ENCODE data around the gene NCS1.

Gene NCS1

DNA sequence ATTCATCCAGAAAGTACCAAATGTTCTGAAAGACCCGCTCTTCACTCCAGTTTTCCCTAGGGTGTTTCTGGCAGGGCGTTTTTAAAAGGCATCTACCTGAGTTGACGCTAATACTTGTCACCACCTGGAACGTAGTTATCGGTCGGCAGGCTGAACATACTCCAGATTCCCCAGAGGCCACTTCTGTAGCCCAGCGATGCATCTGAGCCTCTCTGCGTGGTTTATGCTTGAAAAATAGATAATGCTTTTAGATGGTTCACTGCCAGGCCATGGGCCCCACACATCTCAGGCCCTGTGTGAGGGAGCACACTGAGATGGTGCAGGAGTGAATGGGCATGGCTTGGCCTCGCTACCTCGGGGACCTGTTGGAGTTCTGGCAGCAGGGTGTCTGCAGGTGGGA, 33.0 kb upstream of the NCS1 start:
- no peak for TF ChIP-seq ZNF626 (tag by site-specific recombination; IDR thresholded peaks at IDR 0.05)
- no peak for TF ChIP-seq ZNF121 (tag by site-specific recombination; IDR thresholded peaks at IDR 0.05)
- no peak for TF ChIP-seq ZNF501 (tag by site-specific recombination; IDR thresholded peaks at IDR 0.05)
- no peak for TF ChIP-seq ZFHX2 (tag by site-specific recombination; conservative IDR thresholded peaks at IDR 0.05)
- no peak for TF ChIP-seq ZNF350 (tag by site-specific recombination; IDR thresholded peaks at IDR 0.05)
- TF ChIP-seq, protein P1, sequence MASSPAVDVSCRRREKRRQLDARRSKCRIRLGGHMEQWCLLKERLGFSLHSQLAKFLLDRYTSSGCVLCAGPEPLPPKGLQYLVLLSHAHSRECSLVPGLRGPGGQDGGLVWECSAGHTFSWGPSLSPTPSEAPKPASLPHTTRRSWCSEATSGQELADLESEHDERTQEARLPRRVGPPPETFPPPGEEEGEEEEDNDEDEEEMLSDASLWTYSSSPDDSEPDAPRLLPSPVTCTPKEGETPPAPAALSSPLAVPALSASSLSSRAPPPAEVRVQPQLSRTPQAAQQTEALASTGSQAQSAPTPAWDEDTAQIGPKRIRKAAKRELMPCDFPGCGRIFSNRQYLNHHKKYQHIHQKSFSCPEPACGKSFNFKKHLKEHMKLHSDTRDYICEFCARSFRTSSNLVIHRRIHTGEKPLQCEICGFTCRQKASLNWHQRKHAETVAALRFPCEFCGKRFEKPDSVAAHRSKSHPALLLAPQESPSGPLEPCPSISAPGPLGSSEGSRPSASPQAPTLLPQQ (tag by site-specific recombination; IDR thresholded peaks at IDR 0.05), result no peak
- TF ChIP-seq ZFP37 (tag by site-specific recombination; IDR thresholded peaks at IDR 0.05), result no peak
- TF ChIP-seq ZNF302 (tag by site-specific recombination; IDR thresholded peaks at IDR 0.05; ENCODE audit: low read depth), result no peak
- no peaks in the 10 kb centered on the region for H3K9me3 ChIP-seq (ENCODE audit: control insufficient read depth, insufficient read depth, low read depth, low read length)
- no peaks in the 10 kb centered on the region for H3K4me1 ChIP-seq (ENCODE audit: control insufficient read depth, insufficient read depth, low read length)
- ChIA-PET CTCF (interaction anchor here (0.5 to 1.2 kb wide), 4 partner anchors 8 to 184 kb away, joined by 3 to 7 read pairs (median 3); no protein-coding TSS in a partner anchor), POLR2A (no interaction called here)
- H3K36me3 ChIP-seq (ENCODE audit: control insufficient read depth in 2 of 2, insufficient read depth in 1 of 2, low read length in 2 of 2), result peaks cover 0 to 12% of the 10 kb centered on the region in 2 experiments; a peak in 1 of 3 replicates
- no peak overlapping the region for H3K4me3 ChIP-seq (ENCODE audit: low read depth, low read length)
- no peak overlapping the region for H3K27ac ChIP-seq (ENCODE audit: extremely low read depth, low read depth, low read length)

DNA sequence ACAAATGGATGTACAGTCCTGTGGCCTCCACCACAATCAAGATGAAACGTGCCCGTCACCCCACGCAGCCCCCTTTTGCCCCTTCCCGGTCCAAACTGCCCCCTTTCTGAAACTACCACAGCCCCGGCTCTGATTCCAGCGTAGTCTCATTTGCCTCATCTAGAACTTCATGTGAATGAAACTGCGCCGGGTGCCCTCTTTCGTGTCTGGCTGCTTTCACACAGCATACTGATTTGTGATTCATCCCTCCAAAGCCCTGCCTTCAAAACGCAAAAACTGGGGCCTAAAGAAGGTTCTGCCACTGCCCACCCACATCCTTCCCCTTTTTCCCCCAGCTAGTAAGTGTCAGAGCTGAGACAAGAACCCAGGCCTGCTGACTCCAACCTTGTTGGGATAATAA, 31.5 kb upstream of the NCS1 start:
- H3K4me3 ChIP-seq (ENCODE audit: low read depth, low read length), result no peak overlapping the region
- H3K27ac ChIP-seq (ENCODE audit: extremely low read depth, low read depth, low read length), result no peak overlapping the region
- H3K9me3 ChIP-seq (ENCODE audit: control insufficient read depth, insufficient read depth, low read depth, low read length), result no peaks in the 10 kb centered on the region
- CTCF ChIA-PET, result interaction anchor here (0.6 to 1.2 kb wide), 2 partner anchors 9 kb away, joined by 3 read pairs; no protein-coding TSS in a partner anchor
- TF ChIP-seq ZNF560 (tag by site-specific recombination; IDR thresholded peaks at IDR 0.05; ENCODE audit: borderline replicate concordance), result no peak
- TF ChIP-seq ZNF19 (tag by site-specific recombination; IDR thresholded peaks at IDR 0.05; ENCODE audit: low read depth), result no peak
- no peak for TF ChIP-seq SETDB1 (IDR thresholded peaks at IDR 0.05; ENCODE audit: insufficient read length, low read length)
- TF ChIP-seq OSR2 (tag by site-specific recombination; IDR thresholded peaks at IDR 0.05), result no peak
- no peak for TF ChIP-seq ZNF521 (tag by site-specific recombination; IDR thresholded peaks at IDR 0.05)
- TF ChIP-seq BCL11B (tag by site-specific recombination; IDR thresholded peaks at IDR 0.05; ENCODE audit: low read depth), result no peak
- no peak for TF ChIP-seq KLF10 (tag by site-specific recombination; IDR thresholded peaks at IDR 0.05)
- no peak for TF ChIP-seq ZNF76 (tag by site-specific recombination; IDR thresholded peaks at IDR 0.05; ENCODE audit: borderline replicate concordance, low read depth)
- TF ChIP-seq ZNF2 (tag by site-specific recombination; IDR thresholded peaks at IDR 0.05), result no peak
- TF ChIP-seq, protein P2, sequence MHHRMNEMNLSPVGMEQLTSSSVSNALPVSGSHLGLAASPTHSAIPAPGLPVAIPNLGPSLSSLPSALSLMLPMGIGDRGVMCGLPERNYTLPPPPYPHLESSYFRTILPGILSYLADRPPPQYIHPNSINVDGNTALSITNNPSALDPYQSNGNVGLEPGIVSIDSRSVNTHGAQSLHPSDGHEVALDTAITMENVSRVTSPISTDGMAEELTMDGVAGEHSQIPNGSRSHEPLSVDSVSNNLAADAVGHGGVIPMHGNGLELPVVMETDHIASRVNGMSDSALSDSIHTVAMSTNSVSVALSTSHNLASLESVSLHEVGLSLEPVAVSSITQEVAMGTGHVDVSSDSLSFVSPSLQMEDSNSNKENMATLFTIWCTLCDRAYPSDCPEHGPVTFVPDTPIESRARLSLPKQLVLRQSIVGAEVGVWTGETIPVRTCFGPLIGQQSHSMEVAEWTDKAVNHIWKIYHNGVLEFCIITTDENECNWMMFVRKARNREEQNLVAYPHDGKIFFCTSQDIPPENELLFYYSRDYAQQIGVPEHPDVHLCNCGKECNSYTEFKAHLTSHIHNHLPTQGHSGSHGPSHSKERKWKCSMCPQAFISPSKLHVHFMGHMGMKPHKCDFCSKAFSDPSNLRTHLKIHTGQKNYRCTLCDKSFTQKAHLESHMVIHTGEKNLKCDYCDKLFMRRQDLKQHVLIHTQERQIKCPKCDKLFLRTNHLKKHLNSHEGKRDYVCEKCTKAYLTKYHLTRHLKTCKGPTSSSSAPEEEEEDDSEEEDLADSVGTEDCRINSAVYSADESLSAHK (tag by site-specific recombination; IDR thresholded peaks at IDR 0.05), result no peak
- TF ChIP-seq KLF7 (tag by site-specific recombination; IDR thresholded peaks at IDR 0.05; ENCODE audit: borderline replicate concordance), result no peak
- no peak for TF ChIP-seq ZNF311 (tag by site-specific recombination; IDR thresholded peaks at IDR 0.05; ENCODE audit: borderline replicate concordance)
- TF ChIP-seq ZNF274 (IDR thresholded peaks at IDR 0.05; ENCODE audit: low read length), result no peak
- no peak for TF ChIP-seq ZNF274 (tag by site-specific recombination; IDR thresholded peaks at IDR 0.05; ENCODE audit: borderline replicate concordance)
- no peaks in the 10 kb centered on the region for H3K4me1 ChIP-seq (ENCODE audit: control insufficient read depth, insufficient read depth, low read length)
- H3K36me3 ChIP-seq (ENCODE audit: control insufficient read depth in 2 of 2, insufficient read depth in 1 of 2, low read length in 2 of 2), result peaks cover 0 to 5% of the 10 kb centered on the region in 2 experiments; a peak in 1 of 3 replicates
- POLR2A ChIA-PET, result interaction anchor here (0.7 kb wide), 1 partner anchor 166 kb away, joined by 7 read pairs; no protein-coding TSS in a partner anchor
